ENCODE results near the gene LIN7A. TPM values are rescaled to one million over a fixed set of nuclear protein-coding genes. Genes with fewer than 3 reads are reported as not detected.

The LIN7A gene
- total RNA-seq, 1 experiment from 2014 or later: not detected

- ATAC-seq (no peak), DNase-seq (ENCODE audit: low read depth, low spot score) (no peak)
- Histone ChIP-seq H3K9me3 (ENCODE audit: control insufficient read depth, insufficient read depth, low read depth, low read length) (no peaks in the 10 kb centered on the region), H3K27ac (ENCODE audit: low read length) (no peak overlapping the region), H3K36me3 (ENCODE audit: control insufficient read depth, insufficient read depth, low read length) (no peaks in the 10 kb centered on the region), H3K27me3 (ENCODE audit: control insufficient read depth, insufficient read depth, low read length) (no peaks in the 10 kb centered on the region), H3K4me3 (ENCODE audit: low read depth in 2 of 2, low read length in 2 of 2) (no peak overlapping the region), H3K4me1 (ENCODE audit: control insufficient read depth, insufficient read depth, low read length) (no peaks in the 10 kb centered on the region)
- ChIA-PET POLR2A (no interaction called here), CTCF (no interaction called here)
- in situ Hi-C loops (cut with HindIII; ENCODE audit: low pct_unique_long_range_greater_than_20kb, low sequenced_read_pairs) (no loop called here), intact Hi-C loops (cut with micrococcal nuclease; ENCODE audit: unreplicated experiment) (no loop called here)
- no TSS peak for BruUV-seq (replicated peaks)
- TF ChIP-seq TCF7L2 (IDR thresholded peaks at IDR 0.05; ENCODE audit: low read depth, low read length): no peak
- no peak for TF ChIP-seq POLR2AphosphoS5 (IDR thresholded peaks at IDR 0.05; ENCODE audit: low read depth, low read length)
Observed at GRCh38 chr12:80830533-80831088, 107.1 kb downstream of the LIN7A start.

DNA sequence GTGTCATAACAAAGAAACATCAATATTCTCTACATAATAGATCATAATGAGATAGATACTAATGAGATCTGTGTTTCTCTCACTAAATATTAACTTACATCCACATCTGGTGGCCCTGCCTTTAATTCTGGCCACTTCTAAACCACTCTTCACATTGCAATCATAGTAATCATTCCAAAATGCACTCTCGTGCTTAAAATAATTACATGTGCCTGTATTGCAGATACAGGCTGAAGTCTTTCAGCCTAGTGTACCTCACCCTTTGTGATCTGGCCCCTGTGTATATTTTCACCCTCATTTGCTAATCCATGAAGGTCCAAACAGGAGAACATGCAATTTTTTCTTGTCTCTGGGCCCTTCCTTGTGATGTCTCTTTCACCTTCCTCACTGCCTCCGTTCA, 108.0 kb downstream of the LIN7A start:
- ATAC-seq: no peak
- in situ Hi-C loops (cut with HindIII; ENCODE audit: low pct_unique_long_range_greater_than_20kb, low sequenced_read_pairs) (no loop called here), intact Hi-C loops (cut with micrococcal nuclease; ENCODE audit: unreplicated experiment) (no loop called here)
- ChIA-PET POLR2A (no interaction called here), CTCF (no interaction called here)
- Histone ChIP-seq H3K36me3 (ENCODE audit: control insufficient read depth, insufficient read depth, low read length) (no peaks in the 10 kb centered on the region), H3K27ac (ENCODE audit: low read length) (no peak overlapping the region), H3K4me1 (ENCODE audit: control insufficient read depth, insufficient read depth, low read length) (no peaks in the 10 kb centered on the region), H3K27me3 (ENCODE audit: control insufficient read depth, insufficient read depth, low read length) (no peaks in the 10 kb centered on the region), H3K9me3 (ENCODE audit: control insufficient read depth, insufficient read depth, low read depth, low read length) (no peaks in the 10 kb centered on the region), H3K4me3 (ENCODE audit: low read depth in 2 of 2, low read length in 2 of 2) (no peak overlapping the region)
- no peak for TF ChIP-seq CTCF (IDR thresholded peaks at IDR 0.05)
- TF ChIP-seq TCF7L2 (IDR thresholded peaks at IDR 0.05; ENCODE audit: low read depth, low read length): no peak
- TF ChIP-seq POLR2AphosphoS5 (IDR thresholded peaks at IDR 0.05; ENCODE audit: low read depth, low read length): no peak
- no peak for TF ChIP-seq REST (IDR thresholded peaks at IDR 0.05; ENCODE audit: insufficient read depth in 1 of 2, low read depth in 2 of 2, low read length in 1 of 2)
- TF ChIP-seq SIN3A (IDR thresholded peaks at IDR 0.05; ENCODE audit: borderline replicate concordance, insufficient read depth, low read depth, low read length): no peak
- no peak for DNase-seq (ENCODE audit: low read depth, low spot score)
- BruUV-seq (replicated peaks): no TSS peak

- BruUV-seq (replicated peaks): no TSS peak
- in situ Hi-C loops (cut with HindIII; ENCODE audit: low pct_unique_long_range_greater_than_20kb, low sequenced_read_pairs): no loop called here
Observed at GRCh38 chr12:80825506-80825905, 112.2 kb downstream of the LIN7A start.

More at GRCh38 chr12:80825506-80825905, 112.2 kb downstream of the LIN7A start:
- no peaks in the 10 kb centered on the region for H3K9me3 ChIP-seq (ENCODE audit: control insufficient read depth, insufficient read depth, low read depth, low read length)
- H3K4me1 ChIP-seq (ENCODE audit: control insufficient read depth, insufficient read depth, low read length): no peaks in the 10 kb centered on the region
- H3K27ac ChIP-seq (ENCODE audit: low read length): no peak overlapping the region
- intact Hi-C loops (cut with micrococcal nuclease; ENCODE audit: unreplicated experiment): no loop called here
- no peak overlapping the region for H3K4me3 ChIP-seq (ENCODE audit: low read depth in 2 of 2, low read length in 2 of 2)
- ATAC-seq (no peak), DNase-seq (ENCODE audit: low read depth, low spot score) (no peak)
- H3K36me3 ChIP-seq (ENCODE audit: control insufficient read depth, insufficient read depth, low read length): no peaks in the 10 kb centered on the region
- CTCF ChIA-PET: no interaction called here
- POLR2A ChIA-PET: no interaction called here
- no peaks in the 10 kb centered on the region for H3K27me3 ChIP-seq (ENCODE audit: control insufficient read depth, insufficient read depth, low read length)
- no peak for TF ChIP-seq SIN3A (IDR thresholded peaks at IDR 0.05; ENCODE audit: borderline replicate concordance, insufficient read depth, low read depth, low read length)
- no peak for TF ChIP-seq TCF7L2 (IDR thresholded peaks at IDR 0.05; ENCODE audit: low read depth, low read length)
- no peak for TF ChIP-seq CTCF (IDR thresholded peaks at IDR 0.05)
- TF ChIP-seq POLR2AphosphoS5 (IDR thresholded peaks at IDR 0.05; ENCODE audit: low read depth, low read length): no peak
- TF ChIP-seq REST (IDR thresholded peaks at IDR 0.05; ENCODE audit: insufficient read depth in 1 of 2, low read depth in 2 of 2, low read length in 1 of 2): no peak

Data from Panc1 (cell line).